ENCODE measurements around the gene NAXD. TPM values are rescaled to one million over a fixed set of nuclear protein-coding genes. Genes with fewer than 3 reads are reported as not detected.

NAXD gene
- total RNA-seq, 1 donor from 2014 or later, result 25.8 TPM

DNA sequence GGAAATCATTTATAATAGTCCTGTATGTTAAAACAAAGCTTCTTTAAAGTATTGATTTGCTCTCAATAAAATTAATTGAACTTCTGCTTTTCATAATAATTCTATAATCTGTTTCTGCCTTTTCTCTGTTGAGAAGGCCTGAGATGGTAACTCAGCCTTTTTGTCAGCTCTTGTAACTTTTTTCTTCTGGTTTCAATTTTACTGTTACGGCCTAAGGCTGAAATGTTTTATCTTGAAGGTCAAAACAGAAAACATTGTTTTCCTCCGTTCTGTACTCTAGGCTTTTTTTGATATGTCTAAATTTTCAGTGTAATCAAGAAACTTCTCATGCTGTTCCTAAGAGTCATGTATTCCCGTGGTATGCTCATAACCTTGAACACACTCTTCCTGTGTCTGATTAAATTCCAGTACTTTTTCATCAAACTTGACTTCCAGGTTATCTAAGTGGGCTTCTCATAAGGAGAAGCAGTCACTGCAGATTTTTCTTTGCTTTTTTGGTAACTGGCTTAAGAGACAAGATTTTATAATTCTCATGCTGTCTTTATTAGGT is 7.6 kb upstream of the NAXD start:
- Mint-ChIP-seq H3K9me3 (ENCODE audit: unreplicated experiment) (peaks cover 2% of the 10 kb centered on the region), H3K4me1 (ENCODE audit: low read depth, unreplicated experiment) (peaks cover 1% of the 10 kb centered on the region), H3K27ac (ENCODE audit: unreplicated experiment) (no peak overlapping the region), H3K4me3 (ENCODE audit: unreplicated experiment) (no peak overlapping the region), H3K36me3 (ENCODE audit: low read depth, unreplicated experiment) (no peaks in the 10 kb centered on the region), H3K27me3 (ENCODE audit: low read depth, unreplicated experiment) (peaks cover 10% of the 10 kb centered on the region)
- Histone ChIP-seq H3K4me1 (ENCODE audit: insufficient read depth, low read length) (no peaks in the 10 kb centered on the region), H3K36me3 (ENCODE audit: insufficient read depth, low read length) (no peaks in the 10 kb centered on the region), H2AFZ (ENCODE audit: low read depth, low read length) (no peak overlapping the region), H3K9ac (ENCODE audit: low read length) (no peak overlapping the region), H3K9me3 (ENCODE audit: insufficient read depth, low read depth, low read length) (no peaks in the 10 kb centered on the region), H3K79me2 (ENCODE audit: insufficient read depth, low read length) (no peaks in the 10 kb centered on the region), H3K27me3 (ENCODE audit: insufficient read depth, low read length) (no peaks in the 10 kb centered on the region), H3K4me2 (ENCODE audit: low read length) (no peak overlapping the region), H3K4me3 (ENCODE audit: insufficient read depth, low read depth, low read length) (no peak overlapping the region), H4K20me1 (ENCODE audit: insufficient read depth, low read length) (no peaks in the 10 kb centered on the region), H3K27ac (ENCODE audit: low read depth, low read length) (no peak overlapping the region)
- FAIRE-seq (no peak), DNase-seq (ENCODE audit: low read depth) (no peak)
- TF ChIP-seq, protein P1, sequence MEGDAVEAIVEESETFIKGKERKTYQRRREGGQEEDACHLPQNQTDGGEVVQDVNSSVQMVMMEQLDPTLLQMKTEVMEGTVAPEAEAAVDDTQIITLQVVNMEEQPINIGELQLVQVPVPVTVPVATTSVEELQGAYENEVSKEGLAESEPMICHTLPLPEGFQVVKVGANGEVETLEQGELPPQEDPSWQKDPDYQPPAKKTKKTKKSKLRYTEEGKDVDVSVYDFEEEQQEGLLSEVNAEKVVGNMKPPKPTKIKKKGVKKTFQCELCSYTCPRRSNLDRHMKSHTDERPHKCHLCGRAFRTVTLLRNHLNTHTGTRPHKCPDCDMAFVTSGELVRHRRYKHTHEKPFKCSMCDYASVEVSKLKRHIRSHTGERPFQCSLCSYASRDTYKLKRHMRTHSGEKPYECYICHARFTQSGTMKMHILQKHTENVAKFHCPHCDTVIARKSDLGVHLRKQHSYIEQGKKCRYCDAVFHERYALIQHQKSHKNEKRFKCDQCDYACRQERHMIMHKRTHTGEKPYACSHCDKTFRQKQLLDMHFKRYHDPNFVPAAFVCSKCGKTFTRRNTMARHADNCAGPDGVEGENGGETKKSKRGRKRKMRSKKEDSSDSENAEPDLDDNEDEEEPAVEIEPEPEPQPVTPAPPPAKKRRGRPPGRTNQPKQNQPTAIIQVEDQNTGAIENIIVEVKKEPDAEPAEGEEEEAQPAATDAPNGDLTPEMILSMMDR (IDR thresholded peaks at IDR 0.05; ENCODE audit: insufficient read depth, low read depth, low read length), result no peak

DNA sequence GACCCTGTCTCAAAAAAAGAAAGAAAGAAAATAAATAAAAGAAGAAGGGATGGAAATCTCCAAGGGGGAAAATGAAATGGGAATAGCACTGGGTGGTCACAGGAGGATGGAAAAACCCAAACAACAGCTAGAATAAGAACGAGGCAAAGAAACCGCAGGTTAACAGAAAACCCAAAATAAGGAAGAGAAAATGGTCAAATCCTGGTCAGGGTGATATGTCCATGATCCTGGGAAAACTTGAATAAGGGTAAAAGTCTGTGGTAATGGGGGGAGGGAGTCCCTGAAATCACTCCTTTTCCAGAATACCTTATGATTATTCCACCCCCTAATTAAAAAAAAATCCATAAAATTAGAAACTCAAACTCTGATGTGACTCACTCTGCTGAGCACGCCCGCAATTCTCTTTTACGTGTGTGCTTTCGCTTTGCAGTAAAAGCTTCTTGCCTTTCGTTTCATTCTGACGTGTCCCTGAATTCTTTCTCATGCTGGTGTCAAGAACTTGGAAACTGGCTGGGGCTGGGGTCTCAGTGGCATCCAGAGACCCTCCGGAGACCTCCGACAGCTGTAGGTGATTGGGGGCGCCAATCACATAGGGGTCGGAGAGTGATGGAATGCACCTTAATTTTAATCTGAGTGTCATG is 4.3 kb upstream of the NAXD start:
- Histone ChIP-seq H3K4me1 (ENCODE audit: insufficient read depth, low read length) (peaks cover 3% of the 10 kb centered on the region), H3K79me2 (ENCODE audit: insufficient read depth, low read length) (peaks cover 11% of the 10 kb centered on the region), H3K27me3 (ENCODE audit: insufficient read depth, low read length) (no peaks in the 10 kb centered on the region), H4K20me1 (ENCODE audit: insufficient read depth, low read length) (no peaks in the 10 kb centered on the region), H3K4me2 (ENCODE audit: low read length) (peak overlapping the region; percentile 33), H3K9me3 (ENCODE audit: insufficient read depth, low read depth, low read length) (no peaks in the 10 kb centered on the region), H3K27ac (ENCODE audit: low read depth, low read length) (no peak overlapping the region), H3K9ac (ENCODE audit: low read length) (no peak overlapping the region), H3K36me3 (ENCODE audit: insufficient read depth, low read length) (no peaks in the 10 kb centered on the region), H3K4me3 (ENCODE audit: insufficient read depth, low read depth, low read length) (no peak overlapping the region), H2AFZ (ENCODE audit: low read depth, low read length) (no peak overlapping the region)
- FAIRE-seq (no peak), DNase-seq (ENCODE audit: low read depth) (peak; percentile 31)
- TF ChIP-seq, protein P1 (IDR thresholded peaks at IDR 0.05; ENCODE audit: insufficient read depth, low read depth, low read length), result no peak
- TF ChIP-seq EZH2 (IDR thresholded peaks at IDR 0.05; ENCODE audit: insufficient read depth, low read length), result no peak
- Mint-ChIP-seq H3K27me3 (ENCODE audit: low read depth, unreplicated experiment) (peaks cover 5% of the 10 kb centered on the region), H3K4me1 (ENCODE audit: low read depth, unreplicated experiment) (peaks cover 1% of the 10 kb centered on the region), H3K9me3 (ENCODE audit: unreplicated experiment) (peaks cover 9% of the 10 kb centered on the region), H3K27ac (ENCODE audit: unreplicated experiment) (no peak overlapping the region), H3K4me3 (ENCODE audit: unreplicated experiment) (no peak overlapping the region), H3K36me3 (ENCODE audit: low read depth, unreplicated experiment) (peaks cover 3% of the 10 kb centered on the region)

DNA sequence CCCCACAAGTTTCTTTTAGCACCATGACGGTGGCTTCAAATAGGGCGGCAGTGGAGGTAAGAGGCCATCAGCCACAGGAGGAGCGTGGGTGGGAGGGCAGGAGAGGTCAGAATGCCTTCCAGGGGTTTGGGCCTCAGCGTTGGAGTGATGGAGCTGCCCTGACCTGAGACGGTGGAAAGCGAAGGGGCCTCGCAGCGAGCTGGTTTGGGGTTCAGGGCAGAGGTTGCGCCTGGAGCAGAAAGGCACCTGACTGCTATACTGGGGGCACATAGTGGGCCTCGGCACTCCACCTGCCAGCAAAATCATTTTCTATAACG is 382 bp upstream of the NAXD start:
- H3K36me3 ChIP-seq (ENCODE audit: insufficient read depth, low read length), result no peaks in the 10 kb centered on the region
- peaks cover 25% of the 10 kb centered on the region for H3K4me1 ChIP-seq (ENCODE audit: insufficient read depth, low read length)
- H3K79me2 ChIP-seq (ENCODE audit: insufficient read depth, low read length), result peaks cover 50% of the 10 kb centered on the region
- DNase-seq (ENCODE audit: low read depth), result no peak
- H3K4me3 ChIP-seq (ENCODE audit: insufficient read depth, low read depth, low read length), result peak overlapping the region; percentile 82
- H3K4me2 ChIP-seq (ENCODE audit: low read length), result peak overlapping the region; percentile 91
- no peak for TF ChIP-seq EZH2 (IDR thresholded peaks at IDR 0.05; ENCODE audit: insufficient read depth, low read length)
- TF ChIP-seq, protein P1 (IDR thresholded peaks at IDR 0.05; ENCODE audit: insufficient read depth, low read depth, low read length), result no peak
- peak overlapping the region; percentile 97 for H2AFZ ChIP-seq (ENCODE audit: low read depth, low read length)
- Mint-ChIP-seq H3K4me1 (ENCODE audit: low read depth, unreplicated experiment) (peaks cover 15% of the 10 kb centered on the region), H3K9me3 (ENCODE audit: unreplicated experiment) (peaks cover 7% of the 10 kb centered on the region), H3K27me3 (ENCODE audit: low read depth, unreplicated experiment) (peaks cover 5% of the 10 kb centered on the region), H3K36me3 (ENCODE audit: low read depth, unreplicated experiment) (peaks cover 3% of the 10 kb centered on the region), H3K27ac (ENCODE audit: unreplicated experiment) (peak overlapping the region; percentile 90), H3K4me3 (ENCODE audit: unreplicated experiment) (peak overlapping the region; percentile 91)
- peak overlapping the region; percentile 83 for H3K27ac ChIP-seq (ENCODE audit: low read depth, low read length)
- no peaks in the 10 kb centered on the region for H3K27me3 ChIP-seq (ENCODE audit: insufficient read depth, low read length)
- H4K20me1 ChIP-seq (ENCODE audit: insufficient read depth, low read length), result peaks cover 39% of the 10 kb centered on the region
- H3K9me3 ChIP-seq (ENCODE audit: insufficient read depth, low read depth, low read length), result no peaks in the 10 kb centered on the region
- peak overlapping the region; percentile 94 for H3K9ac ChIP-seq (ENCODE audit: low read length)
- no peak for FAIRE-seq
